ACHN (cell line): ENCODE results near the gene ADGRG3.
"Not testable (repeated sequence)": the region's sequence is repeated elsewhere in the genome, so short reads cannot be mapped to it uniquely, and the experiment has no call there.

Experiments
- DNase-seq: peaks from one replicate; pipeline ENCODE4 v3.0.0-alpha.2; 2015
- in situ Hi-C: cut with HindIII; loops from 2 replicates; pipeline ENCODE4 v1.10.0; 2017; ENCODE audit warnings: low sequenced_read_pairs, low pct_ligation_motif_present, low pct_unique_long_range_greater_than_20kb

The ADGRG3 gene

GRCh38 chr16:57724531-57724930 is 56.4 kb downstream of the ADGRG3 start:
- in situ Hi-C loops = no loop called here
- no peak for DNase-seq

GRCh38 chr16:57725151-57725550 is 57.0 kb downstream of the ADGRG3 start:
- no peak for DNase-seq
- in situ Hi-C loops = no loop called here

- DNase-seq = no peak
- in situ Hi-C loops = no loop called here
Observed at GRCh38 chr16:57725554-57725953, 57.4 kb downstream of the ADGRG3 start.

- DNase-seq = no peak
- in situ Hi-C loops = no loop called here
Observed at GRCh38 chr16:57725976-57726375, 57.9 kb downstream of the ADGRG3 start.

GRCh38 chr16:57726433-57726947 is 58.4 kb downstream of the ADGRG3 start:
- DNase-seq = no peak
- in situ Hi-C loops = no loop called here

- no peak for DNase-seq
- in situ Hi-C loops = no loop called here
Observed at GRCh38 chr16:57727610-57728009, 59.5 kb downstream of the ADGRG3 start.

- no peak for DNase-seq
- in situ Hi-C loops = no loop called here
Observed at GRCh38 chr16:57728336-57729181, 60.5 kb downstream of the ADGRG3 start.

GRCh38 chr16:57729182-57729484 is 61.0 kb downstream of the ADGRG3 start:
- no peak for DNase-seq
- in situ Hi-C loops = no loop called here

- DNase-seq, in situ Hi-C loops: not testable (repeated sequence)
Observed at GRCh38 chr16:57729852-57730251, 61.7 kb downstream of the ADGRG3 start.

GRCh38 chr16:57730771-57731730 is 62.9 kb downstream of the ADGRG3 start:
- in situ Hi-C loops = no loop called here
- no peak for DNase-seq

GRCh38 chr16:57732037-57732436 is 63.9 kb downstream of the ADGRG3 start:
- DNase-seq = no peak
- in situ Hi-C loops = no loop called here

GRCh38 chr16:57732714-57733113 is 64.6 kb downstream of the ADGRG3 start:
- no peak for DNase-seq
- in situ Hi-C loops = no loop called here

GRCh38 chr16:57734308-57734924 is 66.3 kb downstream of the ADGRG3 start:
- no peak for DNase-seq
- in situ Hi-C loops = no loop called here

GRCh38 chr16:57734925-57735754 is 67.0 kb downstream of the ADGRG3 start:
- in situ Hi-C loops = no loop called here
- peak; percentile 100 for DNase-seq

- in situ Hi-C loops = no loop called here
- peak; percentile 26 for DNase-seq
Observed at GRCh38 chr16:57735755-57736418, 67.8 kb downstream of the ADGRG3 start, which contains the start of gene KATNB1. KATNB1 (plus strand) TSS chr16:57735770; CDS start chr16:57737244, 1,474 bp downstream.

- peak; percentile 85 for DNase-seq
- in situ Hi-C loops = no loop called here
Observed at GRCh38 chr16:57736419-57737351, 68.6 kb downstream of the ADGRG3 start.

GRCh38 chr16:57738844-57739243 is 70.7 kb downstream of the ADGRG3 start:
- no peak for DNase-seq
- in situ Hi-C loops = no loop called here
